ENCODE measurements around the gene UNC5B. TPM values are rescaled to one million over a fixed set of nuclear protein-coding genes. Genes with fewer than 3 reads are reported as not detected.

The UNC5B gene
- total RNA-seq, 1 experiment from 2014 or later: 80.5 TPM

- intact Hi-C loops (cut with micrococcal nuclease): no loop called here
- POLR2A ChIA-PET: no interaction called here
- no peak for TF ChIP-seq CTCF (IDR thresholded peaks at IDR 0.05; ENCODE audit: unreplicated experiment)
- Mint-ChIP-seq H3K27me3 (ENCODE audit: insufficient read depth, unreplicated experiment) (no peaks in the 10 kb centered on the region), H3K36me3 (ENCODE audit: insufficient read depth, unreplicated experiment) (peaks cover 54% of the 10 kb centered on the region), H3K4me3 (ENCODE audit: unreplicated experiment) (no peak overlapping the region), H3K4me1 (ENCODE audit: insufficient read depth, unreplicated experiment) (no peaks in the 10 kb centered on the region), H3K27ac (ENCODE audit: low read depth, unreplicated experiment) (no peak overlapping the region), H3K9me3 (ENCODE audit: unreplicated experiment) (no peaks in the 10 kb centered on the region)
- CTCF ChIA-PET: interaction anchor here (0.6 to 3.0 kb wide), 7 partner anchors 10 to 1517 kb away, joined by 3 to 15 read pairs (median 4); no protein-coding TSS in a partner anchor
- no peak for DNase-seq (ENCODE audit: unreplicated experiment)
- no TSS peak for BruUV-seq (replicated peaks)
These were observed 90.1 kb downstream of the UNC5B start for GRCh38 chr10:71302451-71302850.

GRCh38 chr10:71302874-71303568 is 90.7 kb downstream of the UNC5B start:
- ChIA-PET POLR2A (no interaction called here), CTCF (interaction anchor here (0.6 to 3.0 kb wide), 7 partner anchors 11 to 1516 kb away, joined by 3 to 15 read pairs (median 3); no protein-coding TSS in a partner anchor)
- Mint-ChIP-seq H3K4me3 (ENCODE audit: unreplicated experiment) (no peak overlapping the region), H3K4me1 (ENCODE audit: insufficient read depth, unreplicated experiment) (no peaks in the 10 kb centered on the region), H3K9me3 (ENCODE audit: unreplicated experiment) (no peaks in the 10 kb centered on the region), H3K36me3 (ENCODE audit: insufficient read depth, unreplicated experiment) (peaks cover 49% of the 10 kb centered on the region), H3K27me3 (ENCODE audit: insufficient read depth, unreplicated experiment) (no peaks in the 10 kb centered on the region), H3K27ac (ENCODE audit: low read depth, unreplicated experiment) (no peak overlapping the region)
- peak; percentile 30 for TF ChIP-seq CTCF (IDR thresholded peaks at IDR 0.05; ENCODE audit: unreplicated experiment)
- no TSS peak for BruUV-seq (replicated peaks)
- intact Hi-C loops (cut with micrococcal nuclease): no loop called here
- peak; percentile 67 for DNase-seq (ENCODE audit: unreplicated experiment)

- POLR2A ChIA-PET: no interaction called here
- intact Hi-C loops (cut with micrococcal nuclease): no loop called here
- Mint-ChIP-seq H3K9me3 (ENCODE audit: unreplicated experiment) (no peaks in the 10 kb centered on the region), H3K27ac (ENCODE audit: low read depth, unreplicated experiment) (no peak overlapping the region), H3K36me3 (ENCODE audit: insufficient read depth, unreplicated experiment) (peaks cover 44% of the 10 kb centered on the region), H3K4me3 (ENCODE audit: unreplicated experiment) (no peak overlapping the region), H3K4me1 (ENCODE audit: insufficient read depth, unreplicated experiment) (no peaks in the 10 kb centered on the region), H3K27me3 (ENCODE audit: insufficient read depth, unreplicated experiment) (no peaks in the 10 kb centered on the region)
- no TSS peak for BruUV-seq (replicated peaks)
- CTCF ChIA-PET: interaction anchor here (0.6 to 1.2 kb wide), 4 partner anchors 8 to 392 kb away, joined by 3 to 4 read pairs (median 3); no protein-coding TSS in a partner anchor
- no peak for TF ChIP-seq CTCF (IDR thresholded peaks at IDR 0.05; ENCODE audit: unreplicated experiment)
- DNase-seq (ENCODE audit: unreplicated experiment): no peak
These were observed 91.2 kb downstream of the UNC5B start for GRCh38 chr10:71303569-71303907.

- H3K36me3 Mint-ChIP-seq (ENCODE audit: insufficient read depth, unreplicated experiment): peaks cover 36% of the 10 kb centered on the region
- no peaks in the 10 kb centered on the region for H3K27me3 Mint-ChIP-seq (ENCODE audit: insufficient read depth, unreplicated experiment)
- no peak overlapping the region for H3K27ac Mint-ChIP-seq (ENCODE audit: low read depth, unreplicated experiment)
- CTCF ChIA-PET: no interaction called here
- POLR2A ChIA-PET: no interaction called here
- H3K9me3 Mint-ChIP-seq (ENCODE audit: unreplicated experiment): no peaks in the 10 kb centered on the region
- H3K4me1 Mint-ChIP-seq (ENCODE audit: insufficient read depth, unreplicated experiment): no peaks in the 10 kb centered on the region
- no peak overlapping the region for H3K4me3 Mint-ChIP-seq (ENCODE audit: unreplicated experiment)
- TF ChIP-seq CTCF (IDR thresholded peaks at IDR 0.05; ENCODE audit: unreplicated experiment): no peak
- no peak for DNase-seq (ENCODE audit: unreplicated experiment)
- BruUV-seq (replicated peaks): no TSS peak
- intact Hi-C loops (cut with micrococcal nuclease): no loop called here
These were observed 92.5 kb downstream of the UNC5B start for GRCh38 chr10:71304914-71305313.

Data from MCF 10A (cell line).